A673 (cell line): ENCODE results near the gene DIPK1B.

Source experiments
- EZH2 ChIP-seq: fragments of 200-600 bp; sonication (generic); IDR thresholded peaks from 2 replicates; pipeline ENCODE4 v1.6.1; 2017; ENCODE audit warnings: borderline replicate concordance, low read depth, mild to moderate bottlenecking, mixed read lengths, antibody characterized with exemption, low read length; ENCODE audit not compliant: poor library complexity, severe bottlenecking
- TF ChIP-seq, protein P1 (sequence below): fragments of 300-800, 200-600 bp; sonication (generic); conservative IDR thresholded peaks from 2 replicates; pipeline ENCODE4 v1.5.1; 2017; ENCODE audit warnings: low read depth, mild to moderate bottlenecking, antibody characterized with exemption, low read length, moderate library complexity, mixed read lengths

DNA sequence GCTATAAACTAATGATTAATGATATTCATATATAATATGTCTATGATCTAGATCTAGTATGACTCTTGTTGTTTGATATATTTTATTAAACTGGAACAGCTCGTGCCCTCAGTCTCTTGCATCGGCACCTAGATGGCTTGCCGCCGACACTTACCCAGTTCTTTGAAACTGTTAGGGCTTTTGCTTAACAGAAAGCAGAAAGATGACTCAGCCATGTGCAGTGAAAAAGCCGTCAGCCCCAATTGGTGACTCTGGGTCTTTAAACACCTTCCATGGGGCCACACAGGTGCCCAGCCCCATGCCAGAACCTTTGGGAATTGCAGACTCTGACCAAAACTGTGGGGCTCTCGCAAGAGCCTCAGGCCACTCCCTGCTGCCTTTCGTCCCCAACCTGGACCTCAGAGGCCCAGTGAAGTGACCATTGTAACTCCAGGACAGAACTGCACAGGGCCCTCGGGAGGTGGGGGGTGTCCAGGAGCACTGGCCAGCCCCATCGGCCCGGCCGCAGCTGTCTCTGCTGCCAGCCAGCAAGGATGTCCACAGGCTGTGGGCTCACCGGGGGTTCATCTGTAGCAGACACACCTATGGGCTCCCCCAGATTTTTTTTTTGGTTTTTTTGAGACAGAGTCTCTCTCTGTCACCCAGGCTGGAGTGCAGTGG is 22.6 kb downstream of the DIPK1B start:
- TF ChIP-seq, protein P1, sequence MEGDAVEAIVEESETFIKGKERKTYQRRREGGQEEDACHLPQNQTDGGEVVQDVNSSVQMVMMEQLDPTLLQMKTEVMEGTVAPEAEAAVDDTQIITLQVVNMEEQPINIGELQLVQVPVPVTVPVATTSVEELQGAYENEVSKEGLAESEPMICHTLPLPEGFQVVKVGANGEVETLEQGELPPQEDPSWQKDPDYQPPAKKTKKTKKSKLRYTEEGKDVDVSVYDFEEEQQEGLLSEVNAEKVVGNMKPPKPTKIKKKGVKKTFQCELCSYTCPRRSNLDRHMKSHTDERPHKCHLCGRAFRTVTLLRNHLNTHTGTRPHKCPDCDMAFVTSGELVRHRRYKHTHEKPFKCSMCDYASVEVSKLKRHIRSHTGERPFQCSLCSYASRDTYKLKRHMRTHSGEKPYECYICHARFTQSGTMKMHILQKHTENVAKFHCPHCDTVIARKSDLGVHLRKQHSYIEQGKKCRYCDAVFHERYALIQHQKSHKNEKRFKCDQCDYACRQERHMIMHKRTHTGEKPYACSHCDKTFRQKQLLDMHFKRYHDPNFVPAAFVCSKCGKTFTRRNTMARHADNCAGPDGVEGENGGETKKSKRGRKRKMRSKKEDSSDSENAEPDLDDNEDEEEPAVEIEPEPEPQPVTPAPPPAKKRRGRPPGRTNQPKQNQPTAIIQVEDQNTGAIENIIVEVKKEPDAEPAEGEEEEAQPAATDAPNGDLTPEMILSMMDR = no peak
- TF ChIP-seq EZH2 = no peak
